PC-3 (cell line): Measurements from ENCODE around the gene KLHL11. TPM values are rescaled to one million over a fixed set of nuclear protein-coding genes. Genes with fewer than 3 reads are reported as not detected.
"Not testable (repeated sequence)": the region's sequence is repeated elsewhere in the genome, so short reads cannot be mapped to it uniquely, and the experiment has no call there.

Experiments
- ATAC-seq: fragments of 200-7000 bp; cut with Tn5 transposase; 2 replicates; pipeline ENCODE4 v1.9.1; 2020; ENCODE audit warnings: mild to moderate bottlenecking, moderate library complexity
- BruUV-seq: library from RNA; stranded (reverse); fragments of 400-500 nt; replicated peaks from 2 replicates; lab custom pipeline; 2021; lab: Mats Ljungman, UMichigan
- CTCF ChIA-PET: fragments of 300-600 bp; sonication (Branson Sonifier 250); formaldehyde crosslinking; loops from one replicate; lab custom pipeline; 2022; ENCODE audit warnings: antibody characterized with exemption; lab: Charles Lee
- POLR2A ChIA-PET: fragments of 300-600 bp; sonication (Branson Sonifier 250); formaldehyde crosslinking; loops from one replicate; lab custom pipeline; 2022; ENCODE audit warnings: antibody characterized with exemption; ENCODE audit not compliant: unreplicated experiment; lab: Charles Lee
- DNase-seq: peaks from one replicate; pipeline ENCODE4 v3.0.0-alpha.2; 2015
- H2AFZ ChIP-seq: fragments of 300-600 bp; sonication (generic); 2 replicates; pipeline ENCODE4 v1.6.0; 2016; ENCODE audit warnings: antibody characterized with exemption, low read length
- H3F3A ChIP-seq: fragments of 300-600 bp; sonication (generic); one replicate; pipeline ENCODE4 v1.6.0; 2017; ENCODE audit warnings: antibody characterized with exemption, low read length, control low read depth, mild to moderate bottlenecking; ENCODE audit not compliant: unreplicated experiment
- H3K27ac ChIP-seq: fragments of 300-600 bp; sonication (generic); 2 replicates; pipeline ENCODE4 v1.5.1; 2016; ENCODE audit warnings: mild to moderate bottlenecking, low read length
- H3K27me3 ChIP-seq: fragments of 300-600 bp; sonication (generic); 2 replicates; pipeline ENCODE4 v1.6.1; 2016; ENCODE audit warnings: low read length, mixed read lengths
- H3K36me3 ChIP-seq: fragments of 300-600 bp; sonication (generic); 2 replicates; pipeline ENCODE4 v1.6.1; 2016; ENCODE audit warnings: low read depth, mixed run types, low read length, mixed read lengths
- H3K4me1 ChIP-seq: fragments of 300-600 bp; sonication (generic); 2 replicates; pipeline ENCODE4 v1.5.1; 2016; ENCODE audit warnings: low read length; ENCODE audit not compliant: insufficient read depth
- H3K4me2 ChIP-seq: fragments of 300-600 bp; sonication (generic); 2 replicates; pipeline ENCODE4 v1.6.0; 2016; ENCODE audit warnings: low read length
- H3K4me3 ChIP-seq: fragments of 300-600 bp; sonication (generic); 2 replicates; pipeline ENCODE4 v1.5.1; 2016; ENCODE audit warnings: mild to moderate bottlenecking, low read length, mixed read lengths
- H3K79me2 ChIP-seq: fragments of 300-600 bp; sonication (generic); 2 replicates; pipeline ENCODE4 v1.6.1; 2017; ENCODE audit warnings: low read length, mixed read lengths
- H3K9ac ChIP-seq: fragments of 300-600 bp; sonication (generic); 2 replicates; pipeline ENCODE4 v1.6.0; 2016; ENCODE audit warnings: mild to moderate bottlenecking, low read length
- H3K9me2 ChIP-seq: fragments of 300-600 bp; sonication (generic); replicated peaks from 2 replicates; pipeline ENCODE4 v1.6.1; 2016; ENCODE audit warnings: mixed run types, low read length, mixed read lengths
- H3K9me3 ChIP-seq: fragments of 300-600 bp; sonication (generic); 2 replicates; pipeline ENCODE4 v1.6.1; 2016; ENCODE audit warnings: low read length, mixed read lengths
- H4K20me1 ChIP-seq: fragments of 300-600 bp; sonication (generic); 2 replicates; pipeline ENCODE4 v1.6.1; 2016; ENCODE audit warnings: low read length, mixed read lengths
- CTCF ChIP-seq: fragments of 300-600 bp; sonication (generic); conservative IDR thresholded peaks from 2 replicates; pipeline ENCODE4 v1.5.1; 2017; ENCODE audit warnings: antibody characterized with exemption, low read depth, mild to moderate bottlenecking, low read length
- EZH2 ChIP-seq: fragments of 300-600 bp; sonication (generic); IDR thresholded peaks from one replicate; pipeline ENCODE4 v1.6.1; 2017; ENCODE audit warnings: antibody characterized with exemption, mild to moderate bottlenecking, low read length; ENCODE audit not compliant: unreplicated experiment
- EZH2phosphoT487 ChIP-seq: fragments of 300-600 bp; sonication (generic); IDR thresholded peaks from 2 replicates; pipeline ENCODE4 v1.6.1; 2018; ENCODE audit warnings: mild to moderate bottlenecking, antibody characterized with exemption, low read length, borderline replicate concordance
- intact Hi-C: fragments of 100-400 bp; cut with micrococcal nuclease; formaldehyde crosslinking; loops from 2 replicates; pipeline ENCODE4 v1.9.0; 2023
- total RNA-seq: library from RNA; depleted of rRNA; stranded (reverse); fragments of >200 nt; gene quantifications from 2 replicates; pipeline ENCODE4 v1.2.3, GENCODE V29; 2014

The KLHL11 gene
- total RNA-seq, 1 experiment from 2014 or later: 19.9 TPM

GRCh38 chr17:41835800-41836549 lies 29.2 kb downstream of the KLHL11 start, which contains the start of gene NT5C3B:
Gene NT5C3B, minus strand, starts transcription at chr17:41836232. Its CDS starts 39 bp downstream, at chr17:41836193.
- H3K4me3 ChIP-seq: peak within 1 kb of the TSS; percentile 95
- peaks cover 8% of the 10 kb centered on the region for H3K4me1 ChIP-seq
- POLR2A ChIA-PET: no interaction called here
- TF ChIP-seq CTCF: no peak
- no peak for TF ChIP-seq EZH2
- TF ChIP-seq EZH2phosphoT487: no peak
- no peak within 1 kb of the TSS for H3K27ac ChIP-seq
- intact Hi-C loops: no loop called here
- H3K27me3 ChIP-seq: no peaks in the 10 kb centered on the region
- no TSS peak for BruUV-seq
- no peaks in the 10 kb centered on the region for H3K9me3 ChIP-seq
- H2AFZ ChIP-seq: peak within 1 kb of the TSS; percentile 96
- CTCF ChIA-PET: no interaction called here
- H3K36me3 ChIP-seq: no peaks in the 10 kb centered on the region
- peaks cover 15% of the 10 kb centered on the region for H3K79me2 ChIP-seq
- H3K9me2 ChIP-seq: no peaks in the 10 kb centered on the region
- ATAC-seq (peak; percentile 89), DNase-seq (peak; percentile 55)
- H4K20me1 ChIP-seq: no peaks in the 10 kb centered on the region
- peak within 1 kb of the TSS; percentile 96 for H3K4me2 ChIP-seq
- H3F3A ChIP-seq: no peaks in the 10 kb centered on the region
- H3K9ac ChIP-seq: peak within 1 kb of the TSS; percentile 81

- BruUV-seq: TSS peak; percentile 53
- Histone ChIP-seq H4K20me1 (no peaks in the 10 kb centered on the region), H3F3A (no peaks in the 10 kb centered on the region), H3K27me3 (no peaks in the 10 kb centered on the region), H3K9me3 (no peaks in the 10 kb centered on the region), H3K9me2 (no peaks in the 10 kb centered on the region), H3K9ac (peak overlapping the region; percentile 81), H3K4me2 (peak overlapping the region; percentile 96), H3K4me1 (peaks cover 8% of the 10 kb centered on the region), H3K36me3 (no peaks in the 10 kb centered on the region), H3K27ac (no peak overlapping the region), H2AFZ (peak overlapping the region; percentile 96), H3K4me3 (peak overlapping the region; percentile 95), H3K79me2 (peaks cover 15% of the 10 kb centered on the region)
- intact Hi-C loops: no loop called here
- DNase-seq: no peak
- no peak for TF ChIP-seq EZH2phosphoT487
- no peak for TF ChIP-seq CTCF
- no peak for TF ChIP-seq EZH2
- ChIA-PET POLR2A (interaction anchor here (0.6 kb wide), 1 partner anchor 14 kb away, joined by 15 read pairs; no protein-coding TSS in a partner anchor), CTCF (no interaction called here)
- ATAC-seq: peak; percentile 49
Measured at GRCh38 chr17:41835214-41835799, 29.9 kb downstream of the KLHL11 start.

DNA sequence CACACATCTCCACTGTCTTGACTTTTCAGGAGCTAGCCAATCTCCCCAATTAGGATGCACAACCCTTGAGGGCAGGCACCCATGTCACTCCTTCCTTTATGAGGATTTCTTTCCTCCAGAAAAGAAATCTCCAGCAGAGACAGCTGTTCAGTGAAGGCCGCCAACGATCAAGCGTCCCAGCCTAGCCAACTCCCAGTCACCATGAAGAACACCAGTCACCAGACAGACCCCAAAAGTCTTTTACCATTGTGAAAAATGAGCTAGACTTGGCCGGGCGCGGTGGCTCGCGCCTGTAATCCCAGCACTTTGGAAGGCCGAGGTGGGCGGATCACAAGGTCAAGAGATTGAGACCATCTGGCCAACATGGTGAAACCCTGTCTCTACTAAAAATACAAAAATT lies 35.3 kb downstream of the KLHL11 start:
- H3K79me2 ChIP-seq, H3K9me3 ChIP-seq, H3K9me2 ChIP-seq, H3K27ac ChIP-seq, H3K9ac ChIP-seq, H2AFZ ChIP-seq, H3K4me3 ChIP-seq, H4K20me1 ChIP-seq, H3K36me3 ChIP-seq, H3K4me2 ChIP-seq, H3K27me3 ChIP-seq, intact Hi-C loops, BruUV-seq, DNase-seq, POLR2A ChIA-PET, H3K4me1 ChIP-seq, ATAC-seq, H3F3A ChIP-seq, CTCF ChIA-PET: not testable (repeated sequence)
